ENCODE data around the gene LRSAM1. TPM values are rescaled to one million over a fixed set of nuclear protein-coding genes. Genes with fewer than 3 reads are reported as not detected.

Gene LRSAM1
- total and polyA plus RNA-seq, 2 of the 8 experiments (the other 6 are each of a cell fraction or from before 2014, with no cell fraction given), result 9.7 to 18.3 TPM

DNA sequence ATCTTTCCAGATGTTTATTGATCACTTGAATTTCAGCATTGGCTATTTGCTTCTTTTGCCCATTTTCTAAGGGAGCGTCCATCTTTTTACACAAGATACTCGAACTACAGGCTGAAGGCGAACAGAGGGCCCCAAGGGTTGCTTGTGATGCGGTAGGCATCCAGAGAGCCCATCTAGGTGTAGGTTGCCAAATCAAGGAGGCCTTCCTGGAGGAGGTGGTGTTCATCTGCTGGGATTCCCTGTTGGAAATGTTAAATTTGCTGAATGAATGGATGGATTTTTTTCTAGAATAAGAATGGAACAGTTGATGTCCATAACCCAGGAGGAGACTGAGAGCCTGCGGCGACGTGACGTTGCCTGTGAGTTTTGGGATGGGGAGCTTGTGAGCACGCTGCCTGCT is 31.4 kb downstream of the LRSAM1 start:
- Histone ChIP-seq H4K20me1 (replicated peaks in 1 of 2; ENCODE audit: control insufficient read depth in 1 of 2, insufficient read depth in 2 of 2, low read length in 2 of 2) (peaks cover 1 to 3% of the 10 kb centered on the region in 2 experiments), H3K27ac (ENCODE audit: low read depth, low read length) (no peak overlapping the region), H3K14ac (ENCODE audit: insufficient read length) (no peak overlapping the region), H2AFZ (ENCODE audit: low read length) (no peak overlapping the region), H3K23ac (ENCODE audit: insufficient read length) (no peak overlapping the region), H3K79me2 (ENCODE audit: control insufficient read depth in 1 of 2, insufficient read depth in 2 of 2, low read length in 2 of 2) (no peaks in the 10 kb centered on the region), H3K4ac (replicated peaks; ENCODE audit: insufficient read length, low read depth, low read length) (no peak overlapping the region), H2BK120ac (replicated peaks; ENCODE audit: low read depth, low read length) (no peak overlapping the region), H2BK15ac (ENCODE audit: low read length) (no peak overlapping the region), H4K5ac (ENCODE audit: insufficient read length, low read depth, low read length) (no peak overlapping the region), H3K27me3 (replicated peaks in 1 of 4; ENCODE audit: control insufficient read depth in 3 of 4, extremely low read depth in 1 of 4, insufficient read depth in 3 of 4, low read length in 3 of 4) (no peaks in the 10 kb centered on the region), H3K23me2 (ENCODE audit: low read depth, low read length) (no peaks in the 10 kb centered on the region), H4K8ac (ENCODE audit: extremely low read depth, insufficient read depth, low read length) (no peak overlapping the region), H3K18ac (ENCODE audit: extremely low read depth, low read length) (no peak overlapping the region), H4K91ac (replicated peaks; ENCODE audit: insufficient read length, low read length) (no peak overlapping the region), H3K4me2 (ENCODE audit: insufficient read depth in 1 of 2, low read depth in 2 of 2, low read length in 2 of 2) (no peak overlapping the region), H2AK5ac (ENCODE audit: low read depth, low read length) (no peak overlapping the region), H3K9ac (replicated peaks in 1 of 4; ENCODE audit: extremely low read depth in 1 of 4, low read depth in 3 of 4, low read length in 3 of 4) (no peak overlapping the region), H3K4me3 (ENCODE audit: extremely low read depth in 1 of 4, insufficient read depth in 2 of 4, low read depth in 3 of 4, low read length in 4 of 4) (no peak overlapping the region), H3K79me1 (ENCODE audit: low read depth, low read length) (no peaks in the 10 kb centered on the region), H3K36me3 (ENCODE audit: control insufficient read depth in 2 of 4, insufficient read depth in 4 of 4, low read length in 3 of 4) (peaks cover 5 to 34% (median 15%) of the 10 kb centered on the region in 4 experiments; a peak in 7 of 8 replicates), H2BK12ac (ENCODE audit: low read depth, low read length) (no peak overlapping the region), H2BK5ac (ENCODE audit: low read depth, low read length) (no peak overlapping the region), H3K4me1 (replicated peaks in 1 of 4; ENCODE audit: control insufficient read depth in 3 of 4, insufficient read depth in 4 of 4, low read length in 3 of 4) (no peaks in the 10 kb centered on the region), H3K9me3 (ENCODE audit: insufficient read depth in 2 of 2, low read depth in 1 of 2, low read length in 1 of 2) (no peaks in the 10 kb centered on the region), H2BK20ac (ENCODE audit: low read length) (no peak overlapping the region), H3K56ac (replicated peaks; ENCODE audit: insufficient read length, low read depth, low read length) (no peak overlapping the region)
- POLR2A ChIA-PET (ENCODE audit: partially characterized antibody), result interaction anchor here (1.0 to 1.1 kb wide), 2 partner anchors 31 to 55 kb away, joined by 3 to 4 read pairs; partner anchors contain the start of genes LRSAM1 and RPL12
- TF ChIP-seq POLR2AphosphoS5 (IDR thresholded peaks at IDR 0.05; ENCODE audit: low read depth, low read length) (no peak), PHF8 (conservative IDR thresholded peaks at IDR 0.05; ENCODE audit: low read depth, low read length) (no peak), KDM4A (IDR thresholded peaks at IDR 0.05; ENCODE audit: low read depth, low read length, severe bottlenecking) (no peak), TBP (IDR thresholded peaks at IDR 0.05; ENCODE audit: low read depth, low read length) (no peak), RNF2 (IDR thresholded peaks at IDR 0.05; ENCODE audit: borderline replicate concordance, low read depth, low read length, missing control alignments, poor library complexity, severe bottlenecking) (no peak), BACH1 (IDR thresholded peaks at IDR 0.05; ENCODE audit: low read length) (no peak), CHD1 (IDR thresholded peaks at IDR 0.05; ENCODE audit: low read depth, low read length) (no peak), ZNF274 (IDR thresholded peaks at IDR 0.05; ENCODE audit: borderline replicate concordance, extremely low read depth, low read length) (no peak), SAP30 (IDR thresholded peaks at IDR 0.05; ENCODE audit: insufficient read depth, insufficient replicate concordance, low read length) (no peak), NANOG (IDR thresholded peaks at IDR 0.05; ENCODE audit: insufficient read depth, low read depth, low read length, poor library complexity, severe bottlenecking) (no peak)
- no peak for DNase-seq (ENCODE audit: low read depth in 1 of 2, low spot score in 2 of 2)
- no peak for FAIRE-seq
- CTCF ChIA-PET (ENCODE audit: partially characterized antibody), result no interaction called here
- WGBS, 2 experiments (ENCODE audit: extremely low coverage in 1 of 2, insufficient coverage in 1 of 2, insufficient read length in 1 of 2, insufficient replicate concordance in 2 of 2, low coverage in 1 of 2, low lambda C conversion rate in 2 of 2, missing lambda C conversion rate in 1 of 2), result 93% methylated on average over 9 of the region's 9 CpGs; no CpG with 5 or more reads in 1 of the 2 experiments

All from H1 (cell line).